Right ventricle myocardium superior (tissue), 1 donor: ENCODE measurements around the gene RALGPS1. TPM values are rescaled to one million over a fixed set of nuclear protein-coding genes. Genes with fewer than 3 reads are reported as not detected.
"Not testable (repeated sequence)": the region's sequence is repeated elsewhere in the genome, so short reads cannot be mapped to it uniquely, and the experiment has no call there.

Experiments used
- ATAC-seq: fragments of 200-7000 bp; cut with Tn5 transposase; one replicate; pipeline ENCODE4 v1.9.1; 2020; ENCODE audit warnings: mild to moderate bottlenecking; ENCODE audit not compliant: poor library complexity
- DNase-seq: peaks from one replicate; pipeline ENCODE4 v3.0.0-alpha.2; 2020
- intact Hi-C: fragments of 100-400 bp; cut with DNase I; formaldehyde crosslinking; loops from one replicate; pipeline ENCODE4 v1.11.2; 2022
- total RNA-seq: library from RNA; stranded (reverse); fragmentation: NEBNext Ultra II Directional; extraction: Animal tissue kit (Norgen Biotek cat#: 25700); gene quantifications from one replicate; pipeline ENCODE4 v1.2.1, GENCODE V29; 2021
- donor health status: DM: no; HTN: yes; CAD: no; lungs with severe emphysema.

Gene RALGPS1
- total RNA-seq, 1 donor from 2014 or later, result 17.7 TPM

DNA sequence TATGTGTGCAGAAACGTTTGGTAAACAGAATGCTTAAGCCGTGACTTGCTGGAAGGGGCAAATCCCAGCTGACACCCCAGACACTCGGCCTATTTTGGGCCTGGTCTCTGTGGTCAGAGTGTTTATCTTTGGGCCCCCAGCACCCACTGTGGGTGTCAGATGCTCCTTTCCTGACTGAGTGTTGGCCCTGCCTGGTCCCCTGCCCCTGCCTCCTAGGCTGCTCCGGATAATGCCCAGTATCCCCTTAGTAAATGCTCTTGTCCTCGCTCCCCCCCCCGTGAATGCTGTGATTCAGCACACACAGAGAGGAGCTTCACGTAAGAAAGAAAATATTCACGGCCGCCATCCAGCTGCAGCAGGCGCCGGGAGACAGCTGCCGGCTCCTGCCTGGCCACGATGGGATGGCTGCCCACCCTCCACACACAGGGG lies 219.2 kb downstream of the RALGPS1 start:
- ATAC-seq (peak; percentile 60), DNase-seq (peak; percentile 68)
- intact Hi-C loops, result no loop called here

DNA sequence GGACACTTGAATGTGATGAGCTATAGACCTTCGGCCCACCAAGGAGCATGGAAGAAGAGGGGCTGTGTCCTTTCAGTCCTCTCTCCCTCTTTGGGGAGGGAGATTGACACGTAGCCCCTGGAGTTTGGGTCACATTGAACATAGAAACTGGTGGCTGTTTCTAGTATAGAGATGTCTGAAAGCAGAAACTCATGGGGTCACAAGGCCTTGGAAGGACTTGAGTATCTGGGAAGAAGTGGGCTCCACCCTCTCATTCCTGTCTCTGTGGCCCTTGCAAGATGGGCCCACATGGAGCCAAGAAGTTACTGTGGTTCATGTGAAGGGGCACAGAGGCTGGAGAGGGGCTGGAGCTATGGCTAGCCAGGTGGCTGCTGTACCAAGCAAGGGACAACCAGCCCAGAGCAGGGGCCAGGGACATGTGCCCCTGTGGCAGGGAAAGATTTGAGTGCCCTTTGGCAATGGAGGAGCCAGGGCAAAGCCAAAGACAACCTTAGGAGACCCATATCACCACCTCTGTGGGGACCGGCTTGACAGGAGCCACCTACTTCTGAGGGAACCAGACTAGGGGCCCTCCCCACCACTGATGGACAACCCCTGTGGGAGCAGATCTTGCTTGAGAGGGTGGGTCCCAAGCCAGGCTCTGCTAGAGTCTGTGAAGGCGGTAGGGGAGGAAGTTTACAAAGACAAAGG lies 220.6 kb downstream of the RALGPS1 start:
- intact Hi-C loops, result no loop called here
- ATAC-seq (no peak), DNase-seq (no peak)

DNA sequence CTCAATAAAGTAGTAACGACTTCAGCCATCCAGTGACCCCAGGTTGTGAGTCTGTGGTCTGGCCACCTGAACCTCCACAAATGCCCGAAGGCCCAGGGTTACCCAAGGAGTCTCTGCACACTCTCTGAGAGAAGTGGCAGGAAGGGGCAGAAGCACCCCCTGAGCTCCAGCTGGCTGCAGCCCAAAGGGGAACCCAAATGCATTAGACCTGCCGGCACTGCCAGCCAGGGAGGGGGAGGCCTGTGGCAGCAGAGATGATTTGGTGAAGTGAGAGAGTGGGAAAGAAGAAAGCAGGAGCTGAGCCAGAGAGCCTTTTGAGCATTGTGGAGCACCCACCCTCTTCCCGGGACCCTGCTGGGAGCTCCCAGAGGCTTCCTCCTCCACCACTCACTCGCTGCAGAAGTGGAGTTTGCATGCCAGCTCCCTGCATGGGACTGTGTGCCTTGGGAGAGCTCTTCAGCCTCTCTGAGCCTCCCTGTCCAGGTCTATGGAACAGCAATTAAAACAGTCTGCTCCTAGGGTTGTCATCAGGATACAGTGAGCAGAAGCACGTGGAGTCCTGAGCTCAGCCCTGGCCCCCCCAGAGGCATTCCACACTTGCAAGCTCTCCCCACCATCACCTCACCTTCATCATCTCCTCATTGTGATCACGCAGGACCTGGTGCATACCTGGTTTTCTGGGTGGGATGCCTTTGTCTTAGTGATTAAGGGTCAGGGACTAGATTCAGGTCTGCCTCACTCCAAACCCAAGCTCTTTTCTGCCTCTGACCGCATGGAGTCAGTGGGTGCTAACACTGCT lies 221.7 kb downstream of the RALGPS1 start:
- intact Hi-C loops, result no loop called here
- ATAC-seq (no peak), DNase-seq (no peak)

DNA sequence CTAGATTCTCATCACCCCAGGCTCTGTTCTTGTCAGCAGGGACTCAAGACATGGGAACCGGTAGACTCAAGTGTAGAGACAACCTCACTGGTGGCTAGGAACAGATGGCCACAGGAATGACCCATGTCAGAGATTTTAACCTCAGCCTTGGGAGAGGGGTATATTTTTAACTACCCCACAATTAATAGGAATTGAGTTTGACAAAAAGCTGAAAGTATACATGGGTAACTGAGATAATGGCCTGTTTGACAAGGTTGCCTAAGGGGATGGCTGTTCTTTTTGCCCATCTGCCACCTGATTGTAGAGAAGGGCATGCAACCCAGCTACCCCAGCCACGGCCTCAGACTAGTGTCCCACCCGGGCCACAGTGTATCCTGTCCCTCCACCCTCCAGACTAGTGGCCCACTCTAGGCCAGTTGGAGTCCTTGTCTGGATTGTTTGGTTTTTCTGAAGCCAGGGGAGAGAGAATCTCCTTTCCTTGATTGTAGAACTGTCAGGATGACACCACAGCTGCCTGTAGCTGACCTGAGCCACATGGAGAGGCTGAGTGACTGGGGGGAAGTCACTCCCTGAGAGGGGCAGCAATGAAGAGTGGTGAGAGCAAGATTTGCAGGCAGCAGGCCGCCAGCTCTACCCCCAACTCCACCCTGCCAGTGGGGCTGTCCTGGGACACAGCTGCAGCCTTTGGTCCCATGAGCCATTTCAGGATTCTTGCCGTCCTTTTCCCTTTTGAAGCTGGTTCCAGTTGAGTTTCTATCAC lies 222.5 kb downstream of the RALGPS1 start:
- DNase-seq (no peak), ATAC-seq (no peak)
- intact Hi-C loops, result no loop called here

DNA sequence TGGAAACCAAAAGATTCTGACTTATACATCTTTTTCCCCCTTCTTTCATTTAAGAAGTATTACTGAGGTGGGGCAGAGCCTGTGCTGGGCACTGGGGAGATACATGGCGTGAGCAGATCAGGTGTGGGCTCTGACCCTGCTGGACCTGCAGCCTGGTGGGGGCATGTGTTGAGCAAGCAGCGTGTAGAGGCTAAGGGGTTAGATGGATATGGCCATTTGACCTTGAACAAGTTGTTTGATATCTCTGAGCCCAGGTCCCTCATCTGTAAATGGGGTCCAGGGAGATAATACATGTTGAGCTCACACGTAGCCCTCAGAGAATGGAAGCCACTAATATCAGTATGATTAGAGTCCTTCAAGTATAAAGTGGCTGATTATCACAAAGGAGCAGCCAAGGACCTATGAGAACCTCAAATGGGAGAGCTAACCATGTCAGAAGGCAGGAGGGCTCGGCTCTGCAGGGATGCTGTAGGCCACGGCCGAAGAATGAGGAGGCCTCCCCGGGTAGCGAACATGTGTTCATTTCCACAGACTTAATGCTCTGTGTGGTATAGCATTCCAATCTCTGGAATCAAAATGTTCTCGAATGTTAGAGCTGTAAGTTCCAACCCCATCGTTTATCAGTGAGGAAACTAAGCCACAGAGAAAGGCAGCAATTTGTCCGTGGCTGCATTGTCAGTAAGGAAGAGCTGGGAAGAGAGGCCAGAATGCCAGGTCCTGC lies 223.2 kb downstream of the RALGPS1 start:
- ATAC-seq, result no peak
- DNase-seq, result no peak
- intact Hi-C loops, result no loop called here

DNA sequence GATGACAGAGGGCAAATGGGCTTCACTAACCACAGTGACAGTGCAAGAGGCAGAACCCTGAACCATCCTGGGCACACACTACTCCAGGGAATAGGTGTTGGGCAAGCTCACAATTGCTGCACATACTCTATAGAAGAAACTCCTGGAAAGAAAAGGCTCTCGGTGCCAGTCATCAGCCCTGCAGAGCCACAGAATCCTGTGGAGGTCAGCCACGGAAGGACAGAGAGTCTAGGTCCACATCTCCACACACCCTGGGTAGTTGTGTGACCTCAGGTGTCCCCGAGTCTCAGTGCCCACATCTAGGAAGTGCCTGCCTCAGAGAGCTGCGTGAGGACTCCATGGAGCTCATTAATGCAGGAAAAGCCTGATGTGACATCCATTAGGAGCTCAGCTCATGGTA lies 223.9 kb downstream of the RALGPS1 start:
- no peak for ATAC-seq
- intact Hi-C loops, result no loop called here

DNA sequence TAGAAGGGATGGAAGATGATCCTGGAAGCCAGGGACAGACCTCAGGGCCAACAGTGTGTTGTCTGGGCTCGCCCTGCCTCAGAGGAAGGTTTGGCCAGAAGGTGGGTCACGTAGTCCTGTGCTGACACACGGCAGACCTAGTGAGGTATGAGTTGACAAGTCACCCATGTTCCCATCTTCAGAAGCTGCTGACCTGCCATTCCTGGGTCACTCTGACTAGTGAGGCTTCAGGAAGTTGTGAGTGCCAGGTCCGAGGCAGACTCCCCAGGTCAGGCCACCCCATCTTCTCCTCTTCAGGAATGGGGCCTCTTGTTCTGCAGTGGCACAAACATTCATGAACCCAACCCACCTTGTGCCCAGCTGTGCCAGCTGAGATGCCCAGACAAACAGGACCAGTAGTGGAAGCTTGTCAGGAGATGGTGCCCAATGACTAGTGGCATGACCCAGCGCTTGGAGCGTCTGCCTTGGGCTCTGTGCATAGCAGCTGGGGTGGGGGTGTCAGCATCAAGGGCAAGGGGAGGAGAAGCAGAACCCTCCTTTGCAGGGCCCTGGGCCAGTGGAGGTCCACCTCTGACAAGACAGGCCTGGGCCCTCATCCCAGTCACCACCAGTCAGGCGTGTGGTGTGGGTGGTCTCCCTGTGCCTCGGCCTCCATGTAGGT lies 224.6 kb downstream of the RALGPS1 start:
- intact Hi-C loops, result no loop called here

More for the DNA sequence above, 223.9 kb downstream of the RALGPS1 start:
- DNase-seq, result no peak

DNA sequence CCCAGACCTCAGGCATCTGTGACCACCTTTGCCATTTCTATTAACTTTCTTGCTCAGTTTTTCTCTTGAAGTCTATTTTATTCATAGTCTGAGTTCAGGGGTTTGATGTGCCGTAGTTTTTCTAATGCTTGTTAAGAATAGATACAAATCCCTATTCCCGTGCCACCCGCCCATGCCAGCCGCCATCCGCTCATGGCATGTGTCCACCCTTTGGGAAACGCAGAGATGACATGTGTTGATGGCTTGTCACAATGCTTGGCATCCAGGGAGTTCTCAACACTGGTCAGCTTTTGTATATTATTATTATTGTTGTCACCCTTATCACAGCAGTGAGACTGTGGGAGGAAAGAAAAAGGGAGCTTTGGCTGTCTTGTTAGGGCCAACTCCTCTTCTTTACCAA lies 225.2 kb downstream of the RALGPS1 start:
- DNase-seq, result no peak

More for the DNA sequence above, 224.6 kb downstream of the RALGPS1 start:
- no peak for ATAC-seq
- no peak for DNase-seq

DNA sequence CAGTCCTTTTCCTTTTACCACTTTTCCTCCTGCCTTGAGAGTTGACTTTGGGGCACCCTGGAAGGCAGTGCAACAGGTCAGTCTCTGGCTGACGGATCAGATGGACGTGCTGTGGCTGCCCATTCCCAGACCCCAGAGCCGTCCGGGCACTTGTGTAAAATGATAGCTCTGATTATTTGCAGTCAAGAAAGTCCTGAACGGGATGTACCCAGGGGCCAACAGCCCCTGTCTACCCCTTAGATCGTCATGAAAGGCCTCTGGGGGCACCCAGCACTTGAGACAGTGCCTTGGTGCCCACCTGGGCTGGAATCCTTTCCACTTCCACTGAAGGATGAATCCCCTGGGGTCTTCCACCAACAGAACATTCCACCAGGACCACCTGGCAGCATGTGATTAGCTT lies 225.6 kb downstream of the RALGPS1 start:
- DNase-seq (no peak), ATAC-seq (no peak)
- intact Hi-C loops, result no loop called here

More for the DNA sequence above, 225.2 kb downstream of the RALGPS1 start:
- no peak for ATAC-seq
- intact Hi-C loops, result no loop called here

DNA sequence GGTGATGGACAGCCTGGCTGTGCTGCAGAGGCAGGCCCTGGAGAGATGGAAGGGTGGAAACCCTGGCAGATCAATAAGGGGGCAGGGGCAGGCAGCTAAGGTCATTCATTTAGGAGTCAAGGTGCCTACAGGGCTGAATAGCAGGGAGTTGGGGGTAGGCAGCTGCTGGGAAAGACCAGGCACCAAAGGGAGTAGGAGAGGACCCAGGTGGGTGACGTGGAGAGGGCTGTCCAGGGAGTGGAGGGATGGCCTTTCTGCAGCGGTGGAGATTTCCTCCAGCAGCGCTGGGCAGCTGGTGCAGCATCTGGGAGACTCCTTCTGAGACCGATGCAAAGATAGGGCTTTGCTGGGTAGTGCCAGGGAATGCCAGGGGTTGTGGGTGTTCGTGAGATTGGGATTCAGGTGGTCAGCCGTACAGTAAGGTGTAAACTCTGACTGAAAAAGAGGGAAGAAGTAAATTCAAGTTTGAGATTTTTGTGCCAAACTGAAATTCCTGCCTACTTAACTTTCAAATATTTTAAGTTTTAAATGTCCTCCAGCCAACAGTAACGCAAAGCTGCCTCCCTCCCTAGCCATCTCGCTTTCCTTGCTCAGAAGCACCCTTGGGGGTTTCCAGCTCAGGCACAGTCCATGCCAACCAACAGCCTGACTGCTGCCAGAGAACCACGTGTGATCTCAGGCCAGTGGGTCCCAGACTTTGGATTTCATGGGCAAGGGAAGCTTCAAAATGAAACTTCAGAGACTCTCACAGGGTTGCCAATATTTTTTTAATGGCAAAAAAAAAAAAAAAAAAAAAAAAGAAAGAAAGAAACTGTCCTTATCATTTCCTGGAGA lies 226.5 kb downstream of the RALGPS1 start:
- DNase-seq (no peak), ATAC-seq (no peak)
- intact Hi-C loops, result no loop called here

DNA sequence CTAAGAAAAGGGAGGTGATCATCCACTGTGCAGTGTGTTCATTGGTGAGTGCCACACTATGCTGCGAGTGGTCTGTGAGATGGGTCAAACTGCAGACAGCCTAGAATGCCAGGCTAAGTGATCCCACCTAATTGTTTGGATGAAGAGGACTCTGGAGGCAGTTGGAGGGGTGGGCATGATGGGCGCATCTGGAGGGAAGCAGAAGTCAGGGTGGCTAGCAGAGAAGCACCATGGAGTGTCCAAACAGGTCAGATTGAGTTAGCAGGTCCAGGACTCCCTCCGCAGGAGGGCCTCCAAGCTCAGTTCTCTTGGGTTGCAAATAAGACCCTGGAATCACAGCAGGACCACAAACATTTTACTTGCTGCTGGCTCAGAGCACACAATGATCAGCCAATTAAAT lies 227.7 kb downstream of the RALGPS1 start:
- no peak for DNase-seq
- intact Hi-C loops, result no loop called here
- ATAC-seq, result no peak

DNA sequence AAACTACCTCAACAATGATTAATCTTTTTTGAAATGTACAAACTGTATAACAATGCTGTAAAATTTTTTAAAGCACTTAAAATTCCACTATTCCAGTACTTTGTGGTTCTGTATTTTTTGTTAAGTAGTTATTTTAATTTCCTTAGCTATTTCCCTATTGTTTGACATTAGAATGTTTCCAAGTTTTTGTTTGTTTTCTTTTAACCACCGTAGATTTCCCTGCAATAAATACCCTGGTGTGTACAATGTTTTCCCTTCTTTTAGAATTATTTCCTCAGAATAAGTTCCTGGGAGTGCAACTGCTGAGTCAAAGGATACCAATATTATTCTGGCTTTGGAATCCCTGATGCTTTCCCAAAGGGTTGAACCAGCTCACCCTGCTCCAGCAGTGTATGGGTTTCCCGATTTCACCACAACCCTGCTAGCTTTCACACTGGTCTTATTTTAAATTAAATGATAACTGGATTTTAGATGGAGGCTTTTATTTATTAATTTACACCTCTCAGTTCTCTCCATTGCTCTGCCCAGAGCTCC lies 228.4 kb downstream of the RALGPS1 start:
- intact Hi-C loops, result no loop called here
- no peak for DNase-seq
- no peak for ATAC-seq

DNA sequence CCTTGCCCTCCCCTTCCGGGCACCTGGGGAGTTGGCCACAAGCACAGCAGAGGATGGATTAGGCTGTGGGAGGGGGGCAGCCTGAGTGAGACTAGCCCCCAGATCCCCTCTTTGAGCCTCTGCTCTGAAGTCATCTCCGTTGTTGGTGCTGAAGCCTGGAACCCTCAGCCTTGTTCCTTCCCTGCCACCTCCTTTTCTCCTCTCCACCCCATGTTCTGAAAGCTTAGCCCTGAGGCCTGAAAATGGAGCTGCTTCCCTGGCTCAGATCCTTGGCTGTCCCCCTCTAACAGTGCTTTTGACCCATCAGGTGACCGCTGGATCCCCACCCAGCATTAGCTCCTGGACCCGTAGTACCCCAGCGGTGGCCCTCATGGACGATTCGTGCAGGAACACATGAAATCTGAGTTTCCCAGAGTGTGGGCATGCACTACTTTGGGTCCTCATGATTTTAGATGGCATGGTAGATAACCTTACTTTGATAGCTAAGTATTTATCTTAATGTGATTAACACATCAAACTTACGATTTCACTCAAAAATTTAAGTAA lies 229.4 kb downstream of the RALGPS1 start:
- DNase-seq, result no peak
- intact Hi-C loops, result no loop called here

DNA sequence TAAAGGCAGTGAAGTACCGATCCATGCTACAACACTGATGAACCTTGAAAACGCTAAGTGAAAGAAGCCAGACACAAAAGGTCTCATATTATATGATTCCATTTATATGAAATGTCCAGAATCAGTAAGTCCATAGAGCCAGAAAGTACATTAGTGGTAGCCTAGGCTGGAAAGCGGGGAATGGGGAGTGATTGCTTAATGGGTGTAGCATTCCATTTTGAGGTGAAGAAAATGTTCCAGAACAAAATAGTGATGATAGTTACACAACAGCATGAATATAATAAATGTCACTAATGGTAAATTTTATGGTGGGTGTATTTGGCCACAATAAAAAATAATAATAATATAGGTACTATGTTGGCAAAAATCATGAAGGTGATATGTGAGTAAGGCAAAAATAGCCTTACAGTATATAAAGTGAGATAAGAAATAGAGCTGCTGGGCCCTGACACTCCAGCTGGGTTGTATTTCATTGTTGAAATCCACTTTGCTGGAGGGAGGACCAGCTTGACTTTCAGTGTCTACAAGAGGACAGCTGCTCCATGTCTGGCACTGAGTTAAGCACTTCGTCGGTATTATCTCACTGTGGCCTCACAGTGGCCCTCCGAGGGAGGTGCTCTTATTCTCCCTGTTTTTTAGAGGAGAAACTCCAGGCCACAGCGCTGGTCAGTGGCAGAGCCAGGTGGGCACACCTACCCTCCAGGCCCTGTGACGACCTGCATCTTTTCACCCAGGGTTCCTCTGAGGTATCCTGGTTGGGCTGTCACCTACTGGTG lies 230.3 kb downstream of the RALGPS1 start:
- peak; percentile 69 for DNase-seq
- peak; percentile 91 for ATAC-seq
- intact Hi-C loops, result no loop called here

More for the DNA sequence above, 229.4 kb downstream of the RALGPS1 start:
- no peak for ATAC-seq

DNA sequence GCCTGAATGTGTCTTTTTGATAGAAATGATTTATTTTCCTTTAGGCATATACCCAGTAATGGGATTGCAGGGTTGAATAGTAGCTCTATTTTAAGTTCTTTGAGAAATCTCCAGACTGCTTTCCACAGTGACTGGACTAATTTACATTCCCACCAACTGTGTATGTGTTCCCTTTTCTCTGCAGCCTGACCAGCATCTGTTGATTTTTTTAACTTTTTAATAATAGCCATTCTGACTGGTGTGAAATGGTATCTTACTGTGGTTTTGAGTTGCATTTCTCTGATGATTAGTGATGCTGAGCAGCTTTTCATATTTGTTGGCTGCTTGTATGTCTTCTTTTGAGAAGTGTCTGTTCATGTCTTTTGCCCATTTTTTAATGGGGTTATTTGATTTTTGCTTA lies 232.3 kb downstream of the RALGPS1 start:
- ATAC-seq, intact Hi-C loops, DNase-seq: not testable (repeated sequence)

DNA sequence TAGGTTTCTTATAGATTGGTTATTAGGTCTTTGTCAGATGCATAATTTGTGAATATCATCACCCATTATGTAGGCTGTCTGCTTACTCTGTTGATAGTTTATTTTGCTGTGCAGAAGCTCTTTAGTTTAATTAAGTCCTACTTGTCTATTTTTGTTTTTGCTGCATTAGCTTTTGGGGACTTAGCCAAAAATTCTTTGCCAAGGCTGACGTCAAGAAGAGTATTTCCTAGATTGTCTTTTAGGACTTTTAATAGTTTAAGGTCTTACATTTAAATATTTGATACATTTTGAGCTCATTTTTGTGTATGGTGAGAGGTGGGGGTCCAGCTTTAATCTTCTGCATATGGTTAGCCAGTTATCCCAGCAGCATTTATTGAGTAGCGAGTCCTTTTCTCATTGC lies 232.7 kb downstream of the RALGPS1 start:
- intact Hi-C loops, result no loop called here
- DNase-seq, result no peak
- ATAC-seq, result no peak
